ENCODE measurements around the gene PCDHGC3. TPM values are rescaled to one million over a fixed set of nuclear protein-coding genes. Genes with fewer than 3 reads are reported as not detected.

Gene PCDHGC3
- total RNA-seq, 4 donors from 2014 or later = 40.4 to 77.7 (median 56.3) TPM

DNA sequence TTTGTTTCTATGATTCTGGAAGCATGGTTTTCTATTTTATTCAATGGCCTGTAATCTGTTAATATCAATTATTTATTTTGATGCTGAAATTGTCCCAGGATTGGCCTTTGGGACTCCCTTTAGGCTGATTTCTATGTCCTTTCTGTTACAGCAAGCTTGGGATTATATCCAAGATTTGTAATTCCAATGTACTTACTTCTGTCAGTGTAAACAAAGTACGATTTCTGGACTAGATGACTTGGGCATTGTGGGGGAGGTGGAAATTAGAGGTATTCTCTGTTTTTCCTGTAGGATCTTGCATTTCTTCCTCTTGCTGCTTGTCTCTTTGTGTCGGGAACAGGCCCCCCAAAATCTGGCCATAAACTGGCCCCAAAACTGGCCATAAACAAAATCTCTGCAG, 41.8 kb upstream of the PCDHGC3 start:
- WGBS, 2 donors = 82 to 97% methylated on average over 2 of the region's 2 CpGs

DNA sequence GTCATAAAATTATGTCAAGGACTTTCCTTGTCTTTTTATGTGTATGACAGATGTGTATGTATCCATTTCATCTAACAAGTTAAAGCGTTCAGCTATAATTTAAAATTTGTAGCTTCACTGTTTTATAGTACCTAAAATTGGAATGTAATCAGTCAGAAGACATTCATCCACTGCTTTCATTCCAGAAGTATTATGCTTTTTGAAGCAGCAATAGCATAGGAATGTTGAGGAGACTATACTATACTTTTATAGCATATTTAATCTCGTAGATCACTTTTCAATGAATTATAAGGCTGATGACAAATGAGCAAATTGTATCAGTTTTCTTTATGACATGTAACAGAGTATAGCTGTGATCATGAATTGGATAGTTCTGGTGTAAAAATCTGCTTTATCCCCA, 38.5 kb upstream of the PCDHGC3 start:
- no peak overlapping the region for H3K27ac ChIP-seq
- H3K27me3 ChIP-seq = no peaks in the 10 kb centered on the region
- H3K4me1 ChIP-seq = no peaks in the 10 kb centered on the region
- TF ChIP-seq, protein P1, sequence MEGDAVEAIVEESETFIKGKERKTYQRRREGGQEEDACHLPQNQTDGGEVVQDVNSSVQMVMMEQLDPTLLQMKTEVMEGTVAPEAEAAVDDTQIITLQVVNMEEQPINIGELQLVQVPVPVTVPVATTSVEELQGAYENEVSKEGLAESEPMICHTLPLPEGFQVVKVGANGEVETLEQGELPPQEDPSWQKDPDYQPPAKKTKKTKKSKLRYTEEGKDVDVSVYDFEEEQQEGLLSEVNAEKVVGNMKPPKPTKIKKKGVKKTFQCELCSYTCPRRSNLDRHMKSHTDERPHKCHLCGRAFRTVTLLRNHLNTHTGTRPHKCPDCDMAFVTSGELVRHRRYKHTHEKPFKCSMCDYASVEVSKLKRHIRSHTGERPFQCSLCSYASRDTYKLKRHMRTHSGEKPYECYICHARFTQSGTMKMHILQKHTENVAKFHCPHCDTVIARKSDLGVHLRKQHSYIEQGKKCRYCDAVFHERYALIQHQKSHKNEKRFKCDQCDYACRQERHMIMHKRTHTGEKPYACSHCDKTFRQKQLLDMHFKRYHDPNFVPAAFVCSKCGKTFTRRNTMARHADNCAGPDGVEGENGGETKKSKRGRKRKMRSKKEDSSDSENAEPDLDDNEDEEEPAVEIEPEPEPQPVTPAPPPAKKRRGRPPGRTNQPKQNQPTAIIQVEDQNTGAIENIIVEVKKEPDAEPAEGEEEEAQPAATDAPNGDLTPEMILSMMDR (IDR thresholded peaks at IDR 0.05) = no peak
- TF ChIP-seq EP300 (IDR thresholded peaks at IDR 0.05) = no peak
- no peak for TF ChIP-seq POLR2A (IDR thresholded peaks at IDR 0.05)
- no peak for DNase-seq (ENCODE audit: low spot score in 2 of 2)
- WGBS, 2 donors = 93 to 95% methylated on average over 2 of the region's 2 CpGs
- H3K9me3 ChIP-seq = peaks cover 0 to 98% (median 39%) of the 10 kb centered on the region in 4 donors
- no peak overlapping the region for H3K4me3 ChIP-seq
- peaks cover 0 to 32% (median 0%) of the 10 kb centered on the region in 3 donors for H3K36me3 ChIP-seq

More for the DNA sequence above, 41.8 kb upstream of the PCDHGC3 start:
- Histone ChIP-seq H3K36me3 (peaks cover 0 to 16% (median 0%) of the 10 kb centered on the region in 3 donors), H3K27ac (no peak overlapping the region), H3K27me3 (no peaks in the 10 kb centered on the region), H3K4me3 (no peak overlapping the region), H3K4me1 (no peaks in the 10 kb centered on the region), H3K9me3 (peaks cover 0 to 98% (median 46%) of the 10 kb centered on the region in 4 donors)
- TF ChIP-seq POLR2A (IDR thresholded peaks at IDR 0.05) (no peak), EP300 (IDR thresholded peaks at IDR 0.05) (no peak)
- TF ChIP-seq, protein P1 (IDR thresholded peaks at IDR 0.05) = no peak
- DNase-seq (ENCODE audit: low spot score in 2 of 2) = no peak

DNA sequence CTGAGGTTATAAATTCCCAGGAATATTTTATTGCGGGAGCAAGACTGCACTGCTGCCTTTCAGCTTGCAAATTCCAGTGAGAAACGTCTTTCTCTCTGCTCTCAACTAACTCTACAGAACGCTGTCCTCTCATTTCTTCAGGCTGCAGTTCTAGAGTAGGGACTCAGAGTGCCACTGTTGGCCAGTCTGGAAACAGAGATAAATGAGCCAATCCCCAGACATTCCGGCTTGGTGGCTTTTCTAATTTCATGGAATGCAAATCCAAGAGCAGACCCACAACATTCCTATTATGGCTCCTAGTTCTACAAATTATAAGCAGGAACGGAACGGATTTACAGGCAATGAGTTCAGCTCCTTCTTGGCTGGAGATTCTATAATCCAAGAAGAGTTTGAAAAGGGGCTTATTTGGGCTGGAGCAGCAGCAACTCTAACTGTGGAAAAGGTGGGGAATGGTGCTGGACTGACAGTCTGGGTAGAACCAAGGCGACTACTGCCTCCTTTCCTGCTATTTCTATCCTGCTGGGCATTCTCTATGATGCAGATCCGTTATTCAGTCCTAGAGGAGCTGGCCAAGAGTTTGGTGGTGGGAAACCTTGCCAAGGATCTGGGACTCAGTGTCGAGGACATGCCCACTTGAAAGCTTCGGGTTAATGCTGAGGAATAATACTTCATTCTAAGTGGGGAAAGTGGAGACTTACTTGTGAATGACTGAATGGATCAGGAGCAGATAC, 36.2 kb upstream of the PCDHGC3 start:
- 71 to 76% methylated on average over 10 of the region's 10 CpGs for WGBS, 2 donors
- DNase-seq (ENCODE audit: low spot score in 2 of 2) = no peak
- no peaks in the 10 kb centered on the region for H3K4me1 ChIP-seq
- H3K36me3 ChIP-seq = peaks cover 0 to 35% (median 0%) of the 10 kb centered on the region in 3 donors
- H3K9me3 ChIP-seq = peaks cover 0 to 95% (median 31%) of the 10 kb centered on the region in 4 donors
- no peak overlapping the region for H3K27ac ChIP-seq
- no peaks in the 10 kb centered on the region for H3K27me3 ChIP-seq
- no peak overlapping the region for H3K4me3 ChIP-seq
- no peak for TF ChIP-seq EP300 (IDR thresholded peaks at IDR 0.05)
- TF ChIP-seq, protein P1 (IDR thresholded peaks at IDR 0.05) = no peak
- no peak for TF ChIP-seq POLR2A (IDR thresholded peaks at IDR 0.05)

DNA sequence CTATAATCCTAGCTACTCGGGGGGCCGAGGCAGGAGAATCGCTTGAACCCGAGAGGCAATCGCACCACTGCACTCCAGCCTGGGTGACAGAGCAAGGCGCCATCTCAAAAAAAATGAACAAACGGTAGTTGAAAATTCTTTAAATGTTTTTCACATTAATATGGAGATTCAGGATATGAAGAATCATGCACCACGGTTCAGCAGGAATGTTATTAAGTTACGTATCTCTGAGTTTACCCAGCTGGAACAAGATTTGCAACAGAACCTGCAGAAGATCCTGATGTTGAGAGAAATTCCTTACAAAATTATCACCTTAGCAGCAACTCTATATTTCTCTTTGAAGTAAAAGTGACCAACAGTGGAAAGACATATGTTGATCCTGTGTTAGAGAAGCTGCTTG, 35.4 kb upstream of the PCDHGC3 start:
- H3K27me3 ChIP-seq = no peaks in the 10 kb centered on the region
- H3K4me3 ChIP-seq = no peak overlapping the region
- no peak overlapping the region for H3K27ac ChIP-seq
- no peak for DNase-seq (ENCODE audit: low spot score in 2 of 2)
- H3K9me3 ChIP-seq = peaks cover 0 to 95% (median 31%) of the 10 kb centered on the region in 4 donors
- H3K4me1 ChIP-seq = no peaks in the 10 kb centered on the region
- TF ChIP-seq EP300 (IDR thresholded peaks at IDR 0.05) = no peak
- TF ChIP-seq, protein P1 (IDR thresholded peaks at IDR 0.05) = no peak
- no peak for TF ChIP-seq POLR2A (IDR thresholded peaks at IDR 0.05)
- WGBS, 2 donors = 96% methylated on average over 9 of the region's 9 CpGs
- peaks cover 0 to 37% (median 0%) of the 10 kb centered on the region in 3 donors for H3K36me3 ChIP-seq

DNA sequence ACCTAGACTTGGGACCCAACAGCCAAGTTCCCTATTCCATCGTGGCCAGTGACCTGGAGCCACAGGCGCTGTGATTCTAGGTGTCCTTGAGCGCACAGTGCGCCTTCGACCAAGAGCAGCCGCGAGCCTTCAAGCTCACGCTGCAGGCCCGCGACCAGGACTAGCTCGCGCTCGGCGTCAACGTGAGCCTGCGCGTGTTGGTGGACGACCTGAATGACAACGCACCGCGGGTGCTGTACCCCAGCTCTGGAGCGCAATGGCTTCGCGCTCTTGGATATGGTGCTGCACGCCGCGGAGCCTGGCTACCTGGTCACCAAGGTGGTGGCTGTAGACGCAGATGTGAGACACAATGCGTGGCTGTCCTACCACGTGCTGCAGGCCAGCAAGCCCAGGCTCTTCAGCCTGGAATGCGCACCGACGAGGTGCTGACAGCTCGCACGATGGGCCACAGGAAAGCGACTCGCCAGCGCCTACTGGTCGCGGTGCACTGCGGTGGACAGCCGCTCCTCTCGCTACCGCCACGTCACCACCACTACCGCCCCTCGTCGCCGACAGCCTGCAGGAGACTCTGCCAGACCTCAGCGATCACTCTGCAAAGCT, 34.1 kb upstream of the PCDHGC3 start:
- WGBS, 2 donors = 60 to 62% methylated on average over 33 to 34 of the region's 50 CpGs
- Histone ChIP-seq H3K4me3 (no peak overlapping the region), H3K36me3 (peaks cover 0 to 46% (median 0%) of the 10 kb centered on the region in 3 donors), H3K4me1 (no peaks in the 10 kb centered on the region), H3K9me3 (peaks cover 0 to 94% (median 28%) of the 10 kb centered on the region in 4 donors), H3K27me3 (no peaks in the 10 kb centered on the region), H3K27ac (no peak overlapping the region)
- TF ChIP-seq POLR2A (IDR thresholded peaks at IDR 0.05) = no peak
- TF ChIP-seq, protein P1 (IDR thresholded peaks at IDR 0.05) = no peak
- no peak for TF ChIP-seq EP300 (IDR thresholded peaks at IDR 0.05)
- no peak for DNase-seq (ENCODE audit: low spot score in 2 of 2)

Measured in tibial nerve (tissue), 4 donors.